IPS-18c (cell line): ENCODE measurements around the gene SLC39A8.
"Not testable (repeated sequence)": the region's sequence is repeated elsewhere in the genome, so short reads cannot be mapped to it uniquely, and the experiment has no call there.

ENCODE experiments used
- H3K4me3 ChIP-seq: 2 replicates; pipeline ENCODE4 v1.7.0; 2013; ENCODE audit warnings: low read depth, mild to moderate bottlenecking, low read length, moderate library complexity; ENCODE audit not compliant: insufficient read depth
- H3K9me3 ChIP-seq: one replicate; pipeline ENCODE4 v1.6.1; 2013; ENCODE audit warnings: mild to moderate bottlenecking, low read length, moderate library complexity; ENCODE audit not compliant: control insufficient read depth, insufficient read depth

Gene SLC39A8

DNA sequence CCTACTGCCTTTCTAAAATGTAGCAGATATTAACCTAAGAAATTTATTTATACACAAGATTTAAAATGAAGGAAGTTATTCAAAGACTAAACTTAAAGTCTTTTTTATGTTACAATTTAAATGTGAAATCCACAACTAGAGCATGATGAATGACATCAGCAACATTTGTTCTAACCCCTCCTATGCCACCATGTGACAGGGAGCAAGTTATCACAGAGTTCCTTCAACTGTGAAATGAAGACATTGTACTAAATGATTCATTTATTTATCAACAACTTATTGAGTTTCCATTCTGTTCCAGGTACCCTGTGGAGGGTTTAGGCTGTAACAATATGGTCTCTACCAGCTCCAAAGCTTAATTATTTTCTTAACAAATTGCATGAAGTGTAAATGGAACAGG is 76.9 kb downstream of the SLC39A8 start:
- Histone ChIP-seq H3K4me3 (no peak overlapping the region), H3K9me3 (no peaks in the 10 kb centered on the region)

DNA sequence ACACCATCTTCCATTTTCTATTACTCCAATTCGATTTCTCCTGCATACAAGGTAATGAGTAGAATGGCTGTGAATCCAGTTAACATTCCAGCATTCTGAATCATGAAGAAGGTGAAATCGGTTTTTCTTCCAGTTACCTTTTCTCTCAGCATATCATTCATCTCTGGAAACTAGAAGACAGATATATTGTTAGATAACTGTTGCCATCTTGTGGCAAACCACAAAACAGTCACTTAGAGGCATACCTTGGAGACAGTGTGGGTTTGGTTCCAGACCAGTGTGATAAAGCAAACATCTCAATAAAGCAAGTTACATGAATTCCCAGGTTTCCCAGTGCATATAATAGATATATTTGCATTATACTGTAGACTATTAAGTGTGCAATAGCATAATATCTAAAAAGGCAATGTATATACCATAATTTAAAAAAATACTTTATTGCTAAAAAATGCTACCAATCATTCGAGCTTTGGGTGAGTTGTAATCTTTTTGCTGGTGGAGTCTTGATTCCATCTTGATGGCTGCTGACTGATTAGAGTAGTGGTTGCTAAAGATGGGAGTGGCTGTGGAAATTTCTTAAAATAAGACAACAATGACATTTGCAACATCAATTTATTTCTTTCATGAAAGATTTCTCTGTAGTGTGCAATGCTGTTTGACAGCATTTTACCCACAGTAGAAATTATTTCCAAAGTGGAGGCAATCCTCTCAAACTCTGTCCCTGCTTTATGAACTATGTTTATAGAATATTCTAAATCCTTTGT is 82.1 kb downstream of the SLC39A8 start:
- Histone ChIP-seq H3K4me3 (no peak overlapping the region), H3K9me3 (no peaks in the 10 kb centered on the region)

- Histone ChIP-seq H3K9me3 (no peaks in the 10 kb centered on the region), H3K4me3 (no peak overlapping the region)
Observed at GRCh38 chr4:102259702-102260101, 85.6 kb downstream of the SLC39A8 start.

DNA sequence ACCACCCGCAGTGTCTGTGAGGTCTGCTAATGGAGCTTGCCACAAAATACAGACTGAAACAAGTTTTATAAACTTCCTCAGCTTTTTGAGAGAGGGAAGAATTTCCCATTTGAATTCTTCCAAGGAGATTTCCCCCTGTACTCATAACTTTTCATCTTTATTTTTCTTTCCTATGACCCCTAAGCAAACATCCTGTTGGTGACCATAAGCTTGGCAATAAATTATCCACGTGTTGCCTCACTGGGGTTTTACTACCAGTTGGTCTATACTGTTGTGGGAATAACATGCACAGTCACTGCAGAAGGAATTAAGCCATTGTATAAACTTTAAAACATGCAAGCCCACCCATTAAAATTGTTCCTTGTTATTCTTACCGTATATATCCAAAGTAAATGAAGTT is 86.2 kb downstream of the SLC39A8 start:
- Histone ChIP-seq H3K4me3 (no peak overlapping the region), H3K9me3 (no peaks in the 10 kb centered on the region)

- Histone ChIP-seq H3K4me3 (no peak overlapping the region), H3K9me3 (no peaks in the 10 kb centered on the region)
Observed at GRCh38 chr4:102256321-102256720, 89.0 kb downstream of the SLC39A8 start.

DNA sequence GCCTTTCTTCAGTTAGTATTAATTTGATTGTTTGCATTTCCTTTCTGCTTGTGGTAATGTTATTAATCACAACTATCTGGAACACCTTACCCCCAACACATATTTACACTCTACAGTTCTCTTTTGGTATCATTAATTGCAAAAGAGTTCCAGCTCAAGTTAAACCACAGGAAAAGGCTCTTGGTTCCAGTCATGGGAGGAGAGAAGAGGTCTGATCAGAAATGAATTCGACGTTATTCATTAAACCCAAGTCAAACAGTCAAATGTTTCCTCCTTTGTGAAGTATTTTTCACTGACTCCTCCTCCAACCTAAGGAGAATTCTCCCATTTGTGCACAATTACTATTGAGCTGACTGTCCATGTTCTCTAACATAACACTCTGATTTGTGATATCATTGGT is 91.4 kb downstream of the SLC39A8 start:
- H3K9me3 ChIP-seq, result peaks cover 2% of the 10 kb centered on the region
- no peak overlapping the region for H3K4me3 ChIP-seq

- Histone ChIP-seq H3K9me3 (peaks cover 2% of the 10 kb centered on the region), H3K4me3 (no peak overlapping the region)
Observed at GRCh38 chr4:102252171-102252570, 93.1 kb downstream of the SLC39A8 start.

DNA sequence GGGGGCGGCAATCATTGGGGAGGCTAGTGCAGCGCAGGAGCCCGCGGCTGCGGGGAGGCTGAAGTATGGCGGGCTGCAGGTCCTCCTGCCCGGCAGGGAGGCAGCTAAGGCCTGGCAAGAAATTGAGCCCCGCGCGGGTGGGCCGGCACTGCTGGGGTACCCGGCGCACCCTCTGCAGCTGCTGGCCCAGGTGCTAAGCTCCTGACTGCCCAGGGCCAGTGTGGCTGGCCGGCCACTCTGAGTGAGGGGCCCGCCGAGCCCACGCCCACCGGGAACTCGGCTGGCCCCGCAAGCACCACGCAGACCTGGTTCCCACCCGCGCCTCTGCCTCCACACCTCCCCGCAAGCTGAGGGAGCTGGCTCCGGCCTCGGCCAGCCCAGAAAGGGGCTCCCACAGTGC is 94.9 kb downstream of the SLC39A8 start:
- Histone ChIP-seq H3K9me3 (peaks cover 2% of the 10 kb centered on the region), H3K4me3 (no peak overlapping the region)

- Histone ChIP-seq H3K9me3 (peaks cover 2% of the 10 kb centered on the region), H3K4me3 (no peak overlapping the region)
Observed at GRCh38 chr4:102247041-102247440, 98.2 kb downstream of the SLC39A8 start.

DNA sequence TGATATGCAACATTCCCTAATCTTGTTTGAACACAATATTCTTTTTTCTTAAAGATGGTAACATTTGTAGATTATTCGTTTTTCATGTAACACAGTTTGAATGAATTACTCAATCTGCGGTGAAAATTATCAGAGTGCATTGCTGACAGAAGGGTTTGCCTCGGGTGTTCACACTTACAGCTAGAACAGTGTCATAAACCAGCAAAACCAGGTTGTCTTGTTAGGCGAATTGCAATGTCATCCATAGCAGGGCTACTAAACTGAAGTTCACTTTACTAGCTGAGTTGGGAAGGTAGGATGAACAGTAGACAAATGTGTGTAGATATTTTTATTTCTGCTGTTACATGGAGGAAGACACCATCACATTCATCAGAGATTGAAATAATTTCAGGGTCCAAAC is 98.9 kb downstream of the SLC39A8 start:
- Histone ChIP-seq H3K9me3 (peaks cover 2% of the 10 kb centered on the region), H3K4me3 (no peak overlapping the region)

GRCh38 chr4:102244878-102245535 is 100.3 kb downstream of the SLC39A8 start:
- Histone ChIP-seq H3K4me3 (no peak overlapping the region), H3K9me3 (peaks cover 2% of the 10 kb centered on the region)

- H3K4me3 ChIP-seq, H3K9me3 ChIP-seq: not testable (repeated sequence)
Observed at GRCh38 chr4:102243296-102243695, 102.0 kb downstream of the SLC39A8 start.

DNA sequence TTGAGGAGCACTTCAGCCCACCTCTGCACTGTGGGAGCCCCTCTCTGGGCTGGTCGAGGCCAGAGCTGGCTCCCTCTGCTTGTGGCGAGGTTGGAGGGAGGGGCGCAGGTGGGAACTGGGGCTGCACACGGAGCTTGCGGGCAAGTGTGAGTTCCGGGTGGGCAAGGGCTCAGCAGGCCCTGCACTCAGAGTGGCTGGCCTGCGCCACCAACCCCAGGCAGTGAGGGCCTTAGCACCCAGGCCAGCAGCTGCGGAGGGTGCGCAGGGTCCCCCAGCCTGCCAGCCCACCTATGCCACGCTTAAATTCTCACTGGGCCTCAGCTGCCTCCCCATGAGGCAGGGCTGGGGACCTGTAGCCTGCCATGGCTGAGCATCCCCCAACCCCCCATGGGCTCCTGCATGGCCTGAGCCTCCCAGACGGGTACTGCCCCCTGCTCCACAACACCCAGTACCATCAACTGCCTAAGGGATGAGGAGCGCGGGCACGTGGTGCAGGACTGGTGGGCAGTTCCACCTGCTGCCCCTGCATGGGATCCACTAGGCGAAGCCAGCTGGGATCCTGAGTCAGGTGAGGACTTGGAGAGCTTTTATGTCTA is 110.9 kb downstream of the SLC39A8 start:
- no peaks in the 10 kb centered on the region for H3K9me3 ChIP-seq
- H3K4me3 ChIP-seq, result no peak overlapping the region

GRCh38 chr4:102230194-102230593 is 115.1 kb downstream of the SLC39A8 start:
- Histone ChIP-seq H3K4me3 (no peak overlapping the region), H3K9me3 (no peaks in the 10 kb centered on the region)

- Histone ChIP-seq H3K9me3 (no peaks in the 10 kb centered on the region), H3K4me3 (no peak overlapping the region)
Observed at GRCh38 chr4:102227388-102227787, 117.9 kb downstream of the SLC39A8 start.

DNA sequence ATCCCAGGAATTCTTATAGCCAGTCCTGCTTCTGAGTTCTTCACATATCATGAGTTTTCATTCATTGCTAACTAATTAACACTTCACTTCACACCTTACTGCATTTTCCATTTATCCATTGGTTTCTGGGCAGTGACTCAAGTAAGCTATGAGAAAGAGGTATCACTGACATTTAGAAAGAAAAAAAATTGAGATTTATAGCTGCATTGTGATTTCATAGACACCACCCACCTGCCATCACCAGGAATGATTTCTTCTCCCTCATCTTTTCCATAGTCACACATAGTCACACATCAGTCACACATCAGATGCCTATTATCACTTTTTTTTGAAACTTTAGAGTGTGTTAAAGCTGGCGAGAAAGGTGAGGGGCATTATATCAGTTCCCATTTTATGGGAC is 121.8 kb downstream of the SLC39A8 start:
- Histone ChIP-seq H3K9me3 (no peaks in the 10 kb centered on the region), H3K4me3 (no peak overlapping the region)

GRCh38 chr4:102222838-102223409 is 122.4 kb downstream of the SLC39A8 start:
- peaks cover 1% of the 10 kb centered on the region for H3K9me3 ChIP-seq
- no peak overlapping the region for H3K4me3 ChIP-seq

GRCh38 chr4:102219129-102219528 is 126.2 kb downstream of the SLC39A8 start:
- Histone ChIP-seq H3K9me3 (peaks cover 2% of the 10 kb centered on the region), H3K4me3 (no peak overlapping the region)
